Measurements from ENCODE around the gene HPCA. TPM values are rescaled to one million over a fixed set of nuclear protein-coding genes. Genes with fewer than 3 reads are reported as not detected.

The HPCA gene
- total and polyA plus RNA-seq, 2 of the 13 experiments (the other 11 are each of a cell fraction or from before 2014, with no cell fraction given) = not detected

- TF ChIP-seq, protein P1, sequence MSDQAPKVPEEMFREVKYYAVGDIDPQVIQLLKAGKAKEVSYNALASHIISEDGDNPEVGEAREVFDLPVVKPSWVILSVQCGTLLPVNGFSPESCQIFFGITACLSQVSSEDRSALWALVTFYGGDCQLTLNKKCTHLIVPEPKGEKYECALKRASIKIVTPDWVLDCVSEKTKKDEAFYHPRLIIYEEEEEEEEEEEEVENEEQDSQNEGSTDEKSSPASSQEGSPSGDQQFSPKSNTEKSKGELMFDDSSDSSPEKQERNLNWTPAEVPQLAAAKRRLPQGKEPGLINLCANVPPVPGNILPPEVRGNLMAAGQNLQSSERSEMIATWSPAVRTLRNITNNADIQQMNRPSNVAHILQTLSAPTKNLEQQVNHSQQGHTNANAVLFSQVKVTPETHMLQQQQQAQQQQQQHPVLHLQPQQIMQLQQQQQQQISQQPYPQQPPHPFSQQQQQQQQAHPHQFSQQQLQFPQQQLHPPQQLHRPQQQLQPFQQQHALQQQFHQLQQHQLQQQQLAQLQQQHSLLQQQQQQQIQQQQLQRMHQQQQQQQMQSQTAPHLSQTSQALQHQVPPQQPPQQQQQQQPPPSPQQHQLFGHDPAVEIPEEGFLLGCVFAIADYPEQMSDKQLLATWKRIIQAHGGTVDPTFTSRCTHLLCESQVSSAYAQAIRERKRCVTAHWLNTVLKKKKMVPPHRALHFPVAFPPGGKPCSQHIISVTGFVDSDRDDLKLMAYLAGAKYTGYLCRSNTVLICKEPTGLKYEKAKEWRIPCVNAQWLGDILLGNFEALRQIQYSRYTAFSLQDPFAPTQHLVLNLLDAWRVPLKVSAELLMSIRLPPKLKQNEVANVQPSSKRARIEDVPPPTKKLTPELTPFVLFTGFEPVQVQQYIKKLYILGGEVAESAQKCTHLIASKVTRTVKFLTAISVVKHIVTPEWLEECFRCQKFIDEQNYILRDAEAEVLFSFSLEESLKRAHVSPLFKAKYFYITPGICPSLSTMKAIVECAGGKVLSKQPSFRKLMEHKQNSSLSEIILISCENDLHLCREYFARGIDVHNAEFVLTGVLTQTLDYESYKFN (CRISPR knock-in tag; conservative IDR thresholded peaks at IDR 0.05) = no peak
- TF ChIP-seq ZMAT5 (CRISPR knock-in tag; IDR thresholded peaks at IDR 0.05; ENCODE audit: borderline replicate concordance, low read depth) (no peak), EED (CRISPR knock-in tag; IDR thresholded peaks at IDR 0.05) (no peak), ARID2 (CRISPR knock-in tag; IDR thresholded peaks at IDR 0.05; ENCODE audit: borderline replicate concordance) (no peak), BCL6 (CRISPR knock-in tag; IDR thresholded peaks at IDR 0.05) (no peak)
Measured at GRCh38 chr1:32906654-32907053, 20.4 kb downstream of the HPCA start (continued).

GRCh38 chr1:32907435-32907834, 21.1 kb downstream of the HPCA start:
- H3K4me1 ChIP-seq (ENCODE audit: insufficient read depth, low read length) = 0 out of 2 replicates have a peak, but pooled peaks cover 7% of the 10 kb centered on the region
- WGBS (ENCODE audit: low lambda C conversion rate) = 11% methylated on average over 4 of the region's 4 CpGs
- BruUV-seq (replicated peaks) = no TSS peak
- peaks cover 0 to 12% of the 10 kb centered on the region in 2 experiments; a peak in 4 of 5 replicates for H3K27me3 ChIP-seq (ENCODE audit: control insufficient read depth in 1 of 2, insufficient read depth in 2 of 2, low read length in 2 of 2)
- ATAC-seq = no peak
- no peaks in the 10 kb centered on the region for H3K9me3 ChIP-seq (ENCODE audit: low read length)
- H3K79me2 ChIP-seq (ENCODE audit: insufficient read depth, low read length) = no peaks in the 10 kb centered on the region
- H3K4me2 ChIP-seq (ENCODE audit: low read depth, low read length) = no peak overlapping the region
- no peak overlapping the region for H2AFZ ChIP-seq (ENCODE audit: low read length)
- CTCF ChIA-PET (ENCODE audit: low intra/inter-chr PET ratio, low total read pairs) = no interaction called here
- H3K36me3 ChIP-seq (replicated peaks in 1 of 2; ENCODE audit: control insufficient read depth in 1 of 2, insufficient read depth in 2 of 2, low read length in 2 of 2) = no peaks in the 10 kb centered on the region
- intact Hi-C loops (cut with micrococcal nuclease; ENCODE audit: unreplicated experiment) = no loop called here
- H3K4me3 ChIP-seq (replicated peaks in 1 of 3; ENCODE audit: insufficient read depth in 1 of 3, low read depth in 2 of 3, low read length in 3 of 3) = no peak overlapping the region
- no peak overlapping the region for H3K9ac ChIP-seq (ENCODE audit: insufficient read depth, low read depth, low read length)
- no peak for DNase-seq (ENCODE audit: low spot score)
- no peak for FAIRE-seq
- POLR2A ChIA-PET = no interaction called here
- no peaks in the 10 kb centered on the region for H4K20me1 ChIP-seq (ENCODE audit: insufficient read depth, low read length)
- in situ Hi-C loops (cut with HindIII; ENCODE audit: extremely low pct_ligation_motif_present, low pct_unique_long_range_greater_than_20kb) = no loop called here
- H3K27ac ChIP-seq (ENCODE audit: extremely low read length, insufficient read depth, low read length) = no peak overlapping the region
- TF ChIP-seq GTF2F1 (IDR thresholded peaks at IDR 0.05; ENCODE audit: low read length) (no peak), SMAD9 (CRISPR knock-in tag; IDR thresholded peaks at IDR 0.05) (no peak), TEAD2 (CRISPR knock-in tag; IDR thresholded peaks at IDR 0.05) (no peak), NFE2L1 (CRISPR knock-in tag; IDR thresholded peaks at IDR 0.05; ENCODE audit: borderline replicate concordance) (no peak), MAX (IDR thresholded peaks at IDR 0.05) (no peak), RAD51 (IDR thresholded peaks at IDR 0.05; ENCODE audit: borderline replicate concordance) (no peak), NFATC3 (CRISPR knock-in tag; IDR thresholded peaks at IDR 0.05) (no peak), GATAD1 (CRISPR knock-in tag; IDR thresholded peaks at IDR 0.05) (no peak), FLYWCH1 (CRISPR knock-in tag; IDR thresholded peaks at IDR 0.05) (no peak)
- TF ChIP-seq, protein P2, sequence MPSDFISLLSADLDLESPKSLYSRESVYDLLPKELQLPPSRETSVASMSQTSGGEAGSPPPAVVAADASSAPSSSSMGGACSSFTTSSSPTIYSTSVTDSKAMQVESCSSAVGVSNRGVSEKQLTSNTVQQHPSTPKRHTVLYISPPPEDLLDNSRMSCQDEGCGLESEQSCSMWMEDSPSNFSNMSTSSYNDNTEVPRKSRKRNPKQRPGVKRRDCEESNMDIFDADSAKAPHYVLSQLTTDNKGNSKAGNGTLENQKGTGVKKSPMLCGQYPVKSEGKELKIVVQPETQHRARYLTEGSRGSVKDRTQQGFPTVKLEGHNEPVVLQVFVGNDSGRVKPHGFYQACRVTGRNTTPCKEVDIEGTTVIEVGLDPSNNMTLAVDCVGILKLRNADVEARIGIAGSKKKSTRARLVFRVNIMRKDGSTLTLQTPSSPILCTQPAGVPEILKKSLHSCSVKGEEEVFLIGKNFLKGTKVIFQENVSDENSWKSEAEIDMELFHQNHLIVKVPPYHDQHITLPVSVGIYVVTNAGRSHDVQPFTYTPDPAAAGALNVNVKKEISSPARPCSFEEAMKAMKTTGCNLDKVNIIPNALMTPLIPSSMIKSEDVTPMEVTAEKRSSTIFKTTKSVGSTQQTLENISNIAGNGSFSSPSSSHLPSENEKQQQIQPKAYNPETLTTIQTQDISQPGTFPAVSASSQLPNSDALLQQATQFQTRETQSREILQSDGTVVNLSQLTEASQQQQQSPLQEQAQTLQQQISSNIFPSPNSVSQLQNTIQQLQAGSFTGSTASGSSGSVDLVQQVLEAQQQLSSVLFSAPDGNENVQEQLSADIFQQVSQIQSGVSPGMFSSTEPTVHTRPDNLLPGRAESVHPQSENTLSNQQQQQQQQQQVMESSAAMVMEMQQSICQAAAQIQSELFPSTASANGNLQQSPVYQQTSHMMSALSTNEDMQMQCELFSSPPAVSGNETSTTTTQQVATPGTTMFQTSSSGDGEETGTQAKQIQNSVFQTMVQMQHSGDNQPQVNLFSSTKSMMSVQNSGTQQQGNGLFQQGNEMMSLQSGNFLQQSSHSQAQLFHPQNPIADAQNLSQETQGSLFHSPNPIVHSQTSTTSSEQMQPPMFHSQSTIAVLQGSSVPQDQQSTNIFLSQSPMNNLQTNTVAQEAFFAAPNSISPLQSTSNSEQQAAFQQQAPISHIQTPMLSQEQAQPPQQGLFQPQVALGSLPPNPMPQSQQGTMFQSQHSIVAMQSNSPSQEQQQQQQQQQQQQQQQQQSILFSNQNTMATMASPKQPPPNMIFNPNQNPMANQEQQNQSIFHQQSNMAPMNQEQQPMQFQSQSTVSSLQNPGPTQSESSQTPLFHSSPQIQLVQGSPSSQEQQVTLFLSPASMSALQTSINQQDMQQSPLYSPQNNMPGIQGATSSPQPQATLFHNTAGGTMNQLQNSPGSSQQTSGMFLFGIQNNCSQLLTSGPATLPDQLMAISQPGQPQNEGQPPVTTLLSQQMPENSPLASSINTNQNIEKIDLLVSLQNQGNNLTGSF (CRISPR knock-in tag; IDR thresholded peaks at IDR 0.05) = no peak
